Loucy (cell line): ENCODE results near the gene GCA.

Experiments
- CTCF ChIP-seq: fragments of 200-600 bp; sonication (generic); conservative IDR thresholded peaks from 2 replicates; pipeline ENCODE4 v1.5.1; 2014; ENCODE audit warnings: mild to moderate bottlenecking, antibody characterized with exemption, low read length
- EZH2phosphoT487 ChIP-seq: fragments of 200-600 bp; IDR thresholded peaks from 2 replicates; pipeline ENCODE4 v1.6.1; 2018; ENCODE audit warnings: antibody characterized with exemption, mild to moderate bottlenecking, moderate library complexity, borderline replicate concordance

- TF ChIP-seq CTCF: peak; percentile 67
- TF ChIP-seq EZH2phosphoT487: no peak
These were observed 10.0 kb upstream of the GCA start for GRCh38 chr2:162333968-162334367.
